ENCODE data around the gene LGALS12.
"Not testable (repeated sequence)": the region's sequence is repeated elsewhere in the genome, so short reads cannot be mapped to it uniquely, and the experiment has no call there.

Gene LGALS12

DNA sequence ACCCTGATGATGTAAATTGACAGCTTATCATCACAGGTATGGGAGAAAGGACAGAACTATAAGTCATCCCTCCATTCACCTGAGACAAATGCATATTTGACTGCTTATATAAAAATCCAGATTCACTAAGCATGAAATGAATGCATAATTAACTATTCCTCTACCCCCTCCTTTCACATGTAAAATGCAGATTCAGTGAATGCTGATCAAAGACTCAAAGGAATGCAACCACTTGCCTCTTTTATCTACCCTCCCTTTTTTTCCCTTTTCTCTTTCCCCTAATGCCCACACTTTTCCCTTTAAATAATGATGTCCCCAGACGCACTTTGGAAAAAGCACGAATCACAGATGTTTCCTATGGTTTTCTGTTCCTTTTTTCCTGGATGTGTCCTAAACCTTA is 26.2 kb downstream of the LGALS12 start:
- H3K36me3 ChIP-seq (ENCODE audit: insufficient read depth, low read length): no peaks in the 10 kb centered on the region
- peaks cover 46% of the 10 kb centered on the region for H3K4me1 ChIP-seq (ENCODE audit: insufficient read depth, low read length)
- peak overlapping the region; percentile 11 for H3K9ac ChIP-seq (ENCODE audit: low read depth, low read length)
- no peaks in the 10 kb centered on the region for H3K9me3 ChIP-seq (ENCODE audit: control insufficient read depth, insufficient read depth, low read length)

- Histone ChIP-seq H3K9me3 (ENCODE audit: control insufficient read depth, insufficient read depth, low read length) (no peaks in the 10 kb centered on the region), H3K36me3 (ENCODE audit: insufficient read depth, low read length) (no peaks in the 10 kb centered on the region), H3K9ac (ENCODE audit: low read depth, low read length) (no peak overlapping the region; the same call in 1 of the 2 replicates), H3K4me1 (ENCODE audit: insufficient read depth, low read length) (peaks cover 39% of the 10 kb centered on the region)
These were observed 27.1 kb downstream of the LGALS12 start for GRCh38 chr11:63532799-63533475.

DNA sequence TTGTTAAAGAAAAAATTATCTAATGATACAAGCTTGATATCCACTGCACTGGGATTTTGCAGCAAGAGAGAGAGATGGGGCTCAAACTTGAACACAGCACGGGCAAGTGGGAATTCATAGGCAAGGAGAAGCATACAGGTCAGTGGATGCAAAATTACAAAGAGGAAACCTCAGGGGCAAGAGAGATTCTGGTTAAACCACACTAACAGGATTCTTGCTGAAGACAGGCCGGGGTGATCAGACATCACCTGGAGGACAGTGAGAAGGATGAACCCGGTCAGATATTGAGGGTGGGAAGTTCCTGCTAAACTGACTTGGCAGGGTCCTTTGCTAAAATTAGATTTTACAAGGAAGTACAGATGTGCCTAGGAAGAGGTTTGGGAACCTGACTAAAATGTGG is 28.2 kb downstream of the LGALS12 start:
- Histone ChIP-seq H3K9me3 (ENCODE audit: control insufficient read depth, insufficient read depth, low read length) (no peaks in the 10 kb centered on the region), H3K9ac (ENCODE audit: low read depth, low read length) (no peak overlapping the region), H3K4me1 (ENCODE audit: insufficient read depth, low read length) (peaks cover 35% of the 10 kb centered on the region), H3K36me3 (ENCODE audit: insufficient read depth, low read length) (no peaks in the 10 kb centered on the region)

DNA sequence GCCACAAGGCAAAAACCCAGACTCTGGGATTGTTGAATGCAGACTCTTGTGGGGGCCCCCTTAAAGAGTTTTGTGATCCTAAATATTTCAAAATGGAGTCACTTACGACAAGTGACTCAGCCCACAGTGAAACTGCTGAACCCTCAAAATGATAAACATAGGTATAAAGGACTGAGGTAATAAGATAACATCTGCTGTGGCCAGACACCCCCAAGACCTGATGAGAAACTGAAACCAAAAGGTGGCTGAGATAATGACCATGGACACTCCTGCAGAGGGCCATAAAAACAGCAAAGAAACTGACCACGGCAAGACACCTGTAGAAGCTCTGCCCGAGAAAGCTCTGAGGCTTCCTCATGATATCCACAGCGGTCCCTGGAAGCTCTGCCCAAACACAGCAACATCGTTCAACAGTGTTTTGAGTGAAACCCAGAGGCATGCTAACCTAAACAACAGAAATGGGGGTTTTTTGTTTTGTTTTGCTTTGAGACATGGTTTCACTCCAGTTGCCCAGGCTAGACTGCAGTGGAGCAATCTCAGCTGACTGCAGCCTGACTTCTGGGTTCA is 29.1 kb downstream of the LGALS12 start:
- Histone ChIP-seq H3K36me3 (ENCODE audit: insufficient read depth, low read length) (no peaks in the 10 kb centered on the region), H3K9ac (ENCODE audit: low read depth, low read length) (no peak overlapping the region), H3K9me3 (ENCODE audit: control insufficient read depth, insufficient read depth, low read length) (no peaks in the 10 kb centered on the region), H3K4me1 (ENCODE audit: insufficient read depth, low read length) (peaks cover 31% of the 10 kb centered on the region)

GRCh38 chr11:63535734-63536133 is 29.9 kb downstream of the LGALS12 start:
- Histone ChIP-seq H3K9me3 (ENCODE audit: control insufficient read depth, insufficient read depth, low read length) (no peaks in the 10 kb centered on the region), H3K36me3 (ENCODE audit: insufficient read depth, low read length) (no peaks in the 10 kb centered on the region), H3K9ac (ENCODE audit: low read depth, low read length) (no peak overlapping the region), H3K4me1 (ENCODE audit: insufficient read depth, low read length) (peaks cover 30% of the 10 kb centered on the region)

DNA sequence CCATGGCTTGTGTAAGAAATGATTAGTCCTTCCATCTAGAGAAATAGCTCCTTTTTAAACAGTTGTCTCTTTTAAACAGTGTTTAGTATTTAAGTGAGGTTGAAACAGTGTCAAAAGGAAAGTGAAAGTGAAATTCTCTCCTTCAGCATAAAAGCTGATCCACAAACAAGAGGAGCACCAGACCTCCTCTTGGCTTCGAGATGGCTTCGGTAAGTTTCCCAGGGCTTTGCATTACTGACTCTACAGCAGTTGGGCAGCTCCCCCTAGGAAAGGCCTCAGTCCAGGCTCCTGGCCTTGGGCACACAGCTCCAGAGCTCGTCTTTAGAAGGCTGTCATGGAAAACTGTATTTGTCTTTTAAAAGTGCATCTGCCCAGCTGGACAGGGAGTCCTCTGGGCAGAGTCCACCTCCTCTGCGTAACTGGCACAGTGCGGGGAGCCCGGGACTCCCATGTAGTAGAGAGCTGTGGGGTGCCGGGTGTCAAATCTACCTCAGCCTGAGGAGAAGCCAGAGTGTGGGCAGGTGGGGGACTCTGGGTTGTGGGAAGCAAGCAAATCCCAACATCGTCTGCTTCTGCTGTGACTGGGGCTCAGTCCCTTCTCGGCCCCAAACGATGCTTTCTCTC is 30.9 kb downstream of the LGALS12 start, which contains the start of gene PLAAT4:
TSS of gene PLAAT4 (plus strand) at position 140 of the 624 bp plus-strand sequence. CDS start at position 201, 61 bp downstream.
- H3K4me1 ChIP-seq (ENCODE audit: insufficient read depth, low read length): peaks cover 22% of the 10 kb centered on the region
- H3K9ac ChIP-seq (ENCODE audit: low read depth, low read length): no peak within 1 kb of the TSS
- H3K9me3 ChIP-seq (ENCODE audit: control insufficient read depth, insufficient read depth, low read length): no peaks in the 10 kb centered on the region
- no peaks in the 10 kb centered on the region for H3K36me3 ChIP-seq (ENCODE audit: insufficient read depth, low read length)

- H3K9ac ChIP-seq (ENCODE audit: low read depth, low read length): no peak overlapping the region
- peaks cover 15% of the 10 kb centered on the region for H3K4me1 ChIP-seq (ENCODE audit: insufficient read depth, low read length)
- H3K36me3 ChIP-seq (ENCODE audit: insufficient read depth, low read length): no peaks in the 10 kb centered on the region
- H3K9me3 ChIP-seq (ENCODE audit: control insufficient read depth, insufficient read depth, low read length): no peaks in the 10 kb centered on the region
These were observed 31.6 kb downstream of the LGALS12 start for GRCh38 chr11:63537293-63538101.

DNA sequence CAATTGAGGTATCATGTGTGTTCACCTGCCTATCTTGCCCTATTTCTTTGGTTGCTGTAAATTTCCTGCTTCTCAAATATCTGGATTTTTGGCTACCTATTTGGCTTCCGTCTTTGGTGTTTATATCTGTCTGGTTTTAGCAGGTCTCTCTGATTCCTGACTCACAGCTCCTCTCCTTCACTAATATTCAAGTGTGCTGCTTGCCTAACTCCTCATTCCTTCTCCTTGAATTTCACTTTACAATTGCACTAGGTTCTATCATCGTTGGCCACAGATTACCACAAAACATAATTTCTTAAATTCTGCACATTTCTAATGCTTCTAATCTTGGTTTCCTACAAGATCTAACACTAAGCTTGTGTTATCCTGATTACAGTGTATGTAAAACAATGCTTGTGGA is 36.6 kb downstream of the LGALS12 start:
- H3K9me3 ChIP-seq (ENCODE audit: control insufficient read depth, insufficient read depth, low read length); H3K4me1 ChIP-seq (ENCODE audit: insufficient read depth, low read length); H3K36me3 ChIP-seq (ENCODE audit: insufficient read depth, low read length); H3K9ac ChIP-seq (ENCODE audit: low read depth, low read length): not testable (repeated sequence)

DNA sequence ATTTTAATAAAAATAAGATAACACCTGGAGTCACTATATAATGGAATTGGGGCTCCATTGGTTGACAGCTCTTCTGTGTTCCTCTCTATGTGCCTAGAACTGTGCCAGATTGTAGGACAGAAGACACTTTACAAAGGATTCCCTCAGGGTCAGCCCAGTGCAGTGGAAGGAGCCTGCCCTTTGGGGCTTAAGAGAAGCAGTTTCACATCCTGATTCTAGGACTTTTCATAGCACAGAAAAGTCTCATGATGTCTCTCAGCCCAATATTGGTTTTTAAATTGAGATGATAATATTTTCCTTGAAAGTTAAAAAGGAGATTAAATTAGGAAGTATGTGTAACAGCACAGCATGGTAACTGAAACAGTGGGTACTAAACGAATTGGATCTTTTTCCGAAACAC is 37.8 kb downstream of the LGALS12 start:
- no peaks in the 10 kb centered on the region for H3K4me1 ChIP-seq (ENCODE audit: insufficient read depth, low read length)

GRCh38 chr11:63547061-63547460 is 41.2 kb downstream of the LGALS12 start:
- Histone ChIP-seq H3K4me1 (ENCODE audit: insufficient read depth, low read length) (no peaks in the 10 kb centered on the region), H3K9ac (ENCODE audit: low read depth, low read length) (no peak overlapping the region), H3K36me3 (ENCODE audit: insufficient read depth, low read length) (no peaks in the 10 kb centered on the region), H3K9me3 (ENCODE audit: control insufficient read depth, insufficient read depth, low read length) (no peaks in the 10 kb centered on the region)

More for the DNA sequence above, 37.8 kb downstream of the LGALS12 start:
- Histone ChIP-seq H3K9me3 (ENCODE audit: control insufficient read depth, insufficient read depth, low read length) (no peaks in the 10 kb centered on the region), H3K9ac (ENCODE audit: low read depth, low read length) (no peak overlapping the region), H3K36me3 (ENCODE audit: insufficient read depth, low read length) (no peaks in the 10 kb centered on the region)

DNA sequence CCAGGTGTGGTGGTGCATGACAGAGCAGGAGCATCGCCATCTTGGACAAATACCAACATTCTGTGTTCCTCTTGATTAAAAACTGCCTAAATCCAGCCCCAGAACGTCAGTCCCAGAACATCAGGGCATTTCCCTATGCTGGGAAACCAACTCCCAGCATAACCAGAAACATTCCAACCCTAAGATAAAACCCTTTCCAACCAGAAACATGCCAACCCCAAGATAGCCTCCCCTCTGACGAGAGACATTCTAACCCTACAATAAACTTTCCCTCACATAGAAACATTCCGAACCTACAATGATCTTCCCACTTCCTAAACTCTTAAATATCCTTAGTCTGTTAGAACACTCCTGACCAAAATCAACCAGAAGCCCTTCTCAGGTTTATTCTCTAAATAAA is 42.3 kb downstream of the LGALS12 start:
- Histone ChIP-seq H3K9me3 (ENCODE audit: control insufficient read depth, insufficient read depth, low read length) (no peaks in the 10 kb centered on the region), H3K36me3 (ENCODE audit: insufficient read depth, low read length) (no peaks in the 10 kb centered on the region), H3K4me1 (ENCODE audit: insufficient read depth, low read length) (peaks cover 8% of the 10 kb centered on the region), H3K9ac (ENCODE audit: low read depth, low read length) (no peak overlapping the region)

DNA sequence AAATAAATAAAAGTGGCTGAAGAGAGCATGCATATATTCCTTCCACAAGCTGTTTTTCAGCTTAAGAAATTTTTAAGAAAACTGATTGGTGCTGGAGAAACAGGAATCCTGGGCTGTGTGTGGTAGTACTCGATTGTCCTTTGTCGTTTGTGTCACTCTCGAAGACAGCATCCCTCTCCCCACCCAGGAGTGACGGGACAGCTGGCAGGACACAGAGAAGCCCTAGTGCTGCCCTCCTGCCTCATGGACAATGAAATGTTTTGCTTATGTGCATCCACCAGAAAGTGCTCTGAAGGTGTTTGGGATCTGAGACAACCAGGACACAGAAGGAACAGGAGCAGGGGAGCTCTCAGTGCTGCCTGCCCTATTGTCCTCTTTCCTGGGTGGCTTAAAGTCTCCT is 43.5 kb downstream of the LGALS12 start:
- no peaks in the 10 kb centered on the region for H3K9me3 ChIP-seq (ENCODE audit: control insufficient read depth, insufficient read depth, low read length)

GRCh38 chr11:63550156-63550700 is 44.3 kb downstream of the LGALS12 start:
- H3K4me1 ChIP-seq (ENCODE audit: insufficient read depth, low read length): peaks cover 17% of the 10 kb centered on the region
- H3K36me3 ChIP-seq (ENCODE audit: insufficient read depth, low read length); H3K9ac ChIP-seq (ENCODE audit: low read depth, low read length); H3K9me3 ChIP-seq (ENCODE audit: control insufficient read depth, insufficient read depth, low read length): not testable (repeated sequence)

More for the DNA sequence above, 43.5 kb downstream of the LGALS12 start:
- no peaks in the 10 kb centered on the region for H3K36me3 ChIP-seq (ENCODE audit: insufficient read depth, low read length)
- no peak overlapping the region for H3K9ac ChIP-seq (ENCODE audit: low read depth, low read length)
- peaks cover 11% of the 10 kb centered on the region for H3K4me1 ChIP-seq (ENCODE audit: insufficient read depth, low read length)

Measured in ES-I3 (cell line).